SK-N-SH (cell line): ENCODE measurements around the gene MAST4. TPM values are rescaled to one million over a fixed set of nuclear protein-coding genes. Genes with fewer than 3 reads are reported as not detected.

Source experiments
- CTCF ChIA-PET: fragments of 300-600, 350-600 bp; formaldehyde crosslinking; extraction: SDS; loops from one replicate; lab custom pipeline; 2021; lab: Yijun Ruan, JAX
- POLR2A ChIA-PET: fragments of 350-600 bp; sonication (Branson Sonifier 250); formaldehyde crosslinking; extraction: SDS; loops from one replicate; lab custom pipeline; 2020; ENCODE audit warnings: antibody characterized with exemption, inconsistent platforms; lab: Yijun Ruan, JAX
- DNase-seq: peaks from one replicate; pipeline ENCODE4 v3.0.0; 2012
- H2AFZ ChIP-seq: fragments of 200-600 bp; sonication (generic); 2 replicates; pipeline ENCODE4 v1.8.1; 2016; ENCODE audit warnings: antibody characterized with exemption, mild to moderate bottlenecking, low read depth
- H3F3A ChIP-seq: fragments of 200-600 bp; sonication (generic); replicated peaks from 2 replicates; pipeline ENCODE3; 2016; ENCODE audit warnings: antibody characterized with exemption, mild to moderate bottlenecking; ENCODE audit not compliant: insufficient read depth
- H3K27ac ChIP-seq, 2 experiments: fragments of 200-500 bp in 1 of 2; fragments of 200-600 bp in 1 of 2; sonication (Bioruptor generic) in 1 of 2; sonication (generic), shearing (Covaris generic) in 1 of 2; 2 replicates each; pipeline versions ENCODE4 v1.5.1 to v1.6.1; 2014 to 2016; ENCODE audit warnings: low read depth in 2 of 2, inconsistent platforms in 1 of 2, low read length in 1 of 2, mild to moderate bottlenecking in 1 of 2, mixed read lengths in 1 of 2
- H3K27me3 ChIP-seq: fragments of 200-600 bp; sonication (generic), shearing (Covaris generic); 2 replicates; pipeline ENCODE4 v1.6.1; 2016; ENCODE audit warnings: mixed run types; ENCODE audit not compliant: insufficient read depth
- H3K36me3 ChIP-seq, 2 experiments: fragments of 200-500 bp in 1 of 2; fragments of 200-600 bp in 1 of 2; sonication (Bioruptor generic) in 1 of 2; sonication (generic) in 1 of 2; replicated peaks in 1 of 2; 2 replicates each; pipeline versions ENCODE3 to v1.5.1; 2014 to 2016; ENCODE audit warnings: low read length in 1 of 2, mild to moderate bottlenecking in 1 of 2; ENCODE audit not compliant: insufficient read depth in 2 of 2, control insufficient read depth in 1 of 2
- H3K4me1 ChIP-seq, 2 experiments: fragments of 200-500 bp in 1 of 2; fragments of 200-600 bp in 1 of 2; sonication (Bioruptor generic) in 1 of 2; sonication (generic), shearing (Covaris generic) in 1 of 2; 2 replicates each; pipeline versions ENCODE4 v1.5.1 to v1.6.1; 2014 to 2016; ENCODE audit warnings: low read depth in 1 of 2, low read length in 1 of 2, mixed run types in 1 of 2; ENCODE audit not compliant: insufficient read depth in 2 of 2, control insufficient read depth in 1 of 2
- H3K4me2 ChIP-seq: fragments of 200-600 bp; sonication (generic), shearing (Covaris generic); 2 replicates; pipeline ENCODE4 v1.6.1; 2017; ENCODE audit warnings: mixed run types
- H3K4me3 ChIP-seq, 2 experiments: fragments of 200-500 bp in 1 of 2; fragments of 200-600 bp in 1 of 2; sonication (Bioruptor generic) in 1 of 2; sonication (generic), shearing (Covaris generic) in 1 of 2; 2 replicates each; pipeline versions ENCODE4 v1.5.1 to v1.8.1; 2014 to 2016; ENCODE audit warnings: low read depth in 2 of 2, inconsistent platforms in 1 of 2, low read length in 1 of 2, mild to moderate bottlenecking in 1 of 2, mixed read lengths in 1 of 2, moderate library complexity in 1 of 2
- H3K79me2 ChIP-seq: fragments of 200-600 bp; sonication (generic); 2 replicates; pipeline ENCODE4 v1.8.1; 2017; ENCODE audit warnings: mild to moderate bottlenecking; ENCODE audit not compliant: insufficient read depth
- H3K9ac ChIP-seq: fragments of 200-600 bp; sonication (generic); 2 replicates; pipeline ENCODE4 v1.6.1; 2017; ENCODE audit warnings: mixed run types
- H3K9me2 ChIP-seq: fragments of 200-600 bp; sonication (generic); 2 replicates; pipeline ENCODE4 v1.6.1; 2017; ENCODE audit warnings: mixed run types
- H3K9me3 ChIP-seq: fragments of 200-600 bp; sonication (generic); 2 replicates; pipeline ENCODE4 v1.6.1; 2017; ENCODE audit warnings: mixed run types, mild to moderate bottlenecking, moderate library complexity
- H4K20me1 ChIP-seq: fragments of 200-600 bp; sonication (generic); 2 replicates; pipeline ENCODE4 v1.6.1; 2017; ENCODE audit warnings: mild to moderate bottlenecking, mixed run types; ENCODE audit not compliant: insufficient read depth
- ELF1 ChIP-seq: IDR thresholded peaks from 2 replicates; pipeline ENCODE4 v1.4.0; 2012
- EZH2phosphoT487 ChIP-seq: fragments of 200-600 bp; sonication (generic); IDR thresholded peaks from 2 replicates; pipeline ENCODE4 v1.6.1; 2017; ENCODE audit warnings: low read depth, mixed run types, mild to moderate bottlenecking, antibody characterized with exemption, moderate library complexity, borderline replicate concordance
- FOSL2 ChIP-seq: IDR thresholded peaks from 2 replicates; pipeline ENCODE4 v1.4.0; 2012; ENCODE audit warnings: low read depth, mild to moderate bottlenecking, moderate library complexity, borderline replicate concordance
- FOXJ3 ChIP-seq: sonication (generic); formaldehyde crosslinking; IDR thresholded peaks from 2 replicates; pipeline ENCODE4 v1.5.1; 2020; ENCODE audit warnings: mild to moderate bottlenecking, missing genetic modification reagents
- FOXM1 ChIP-seq: IDR thresholded peaks from 2 replicates; pipeline ENCODE4 v1.4.0; 2012; ENCODE audit warnings: low read depth, mild to moderate bottlenecking
- GABPA ChIP-seq: IDR thresholded peaks from 2 replicates; pipeline ENCODE4 v1.4.0; 2012; ENCODE audit warnings: low read depth, mild to moderate bottlenecking
- IRF3 ChIP-seq: fragments of 150-350 bp; IDR thresholded peaks from 2 replicates; pipeline ENCODE4 v1.6.1; 2016; ENCODE audit warnings: mild to moderate bottlenecking, low read depth, low read length
- JUND ChIP-seq: IDR thresholded peaks from 2 replicates; pipeline ENCODE4 v1.4.0; 2012
- MAX ChIP-seq: IDR thresholded peaks from 2 replicates; pipeline ENCODE4 v1.4.0; 2012; ENCODE audit warnings: low read depth
- MXI1 ChIP-seq: IDR thresholded peaks from 2 replicates; pipeline ENCODE4 v1.6.1; 2012; ENCODE audit warnings: mild to moderate bottlenecking, low read depth, low read length, improper control_type of control experiment
- POLR2AphosphoS5 ChIP-seq: IDR thresholded peaks from 2 replicates; pipeline ENCODE4 v1.6.1; 2012; ENCODE audit warnings: low read depth, low read length
- REST ChIP-seq: IDR thresholded peaks from 2 replicates; pipeline ENCODE4 v1.6.1; 2012; ENCODE audit warnings: mild to moderate bottlenecking, low read depth, low read length, moderate library complexity
- TAF1 ChIP-seq: IDR thresholded peaks from 2 replicates; pipeline ENCODE4 v1.6.1; 2012; ENCODE audit warnings: low read depth, mild to moderate bottlenecking, low read length, moderate library complexity, borderline replicate concordance
- TEAD4 ChIP-seq: IDR thresholded peaks from 2 replicates; pipeline ENCODE4 v1.4.0; 2012; ENCODE audit warnings: mild to moderate bottlenecking, borderline replicate concordance; ENCODE audit not compliant: insufficient read depth
- USF2 ChIP-seq: fragments of 150-350 bp; IDR thresholded peaks from 2 replicates; pipeline ENCODE4 v1.6.1; 2017; ENCODE audit warnings: antibody characterized with exemption, low read length, low read depth, borderline replicate concordance
- YY1 ChIP-seq: IDR thresholded peaks from 2 replicates; pipeline ENCODE4 v1.4.0; 2012; ENCODE audit warnings: low read depth, mild to moderate bottlenecking
- ZBTB33 ChIP-seq: IDR thresholded peaks from 2 replicates; pipeline ENCODE4 v1.4.0; 2012; ENCODE audit warnings: low read depth, borderline replicate concordance
- WGBS: methylation state at CpG from one replicate; pipeline ENCODE4 v1.1.6; 2017; ENCODE audit warnings: low lambda C conversion rate; 5-methylcytosine and 5-hydroxymethylcytosine counted together
- polyA plus RNA-seq, 3 experiments: library from polyadenylated mRNA; depleted of rRNA; stranded (reverse); fragments of >200 nt; gene quantifications; 2 replicates each; pipeline ENCODE4 v1.2.3, GENCODE V29; 2012

Gene MAST4
- polyA plus RNA-seq, 1 of the 3 experiments (the other 2 are of a cell fraction): 2.2 TPM

GRCh38 chr5:66839636-66840185 is 243.5 kb downstream of the MAST4 start:
- Histone ChIP-seq H3K79me2 (no peaks in the 10 kb centered on the region), H3K36me3 (no peaks in the 10 kb centered on the region), H3F3A (no peaks in the 10 kb centered on the region), H4K20me1 (no peaks in the 10 kb centered on the region), H3K4me1 (peaks cover 0 to 2% of the 10 kb centered on the region in 2 experiments; a peak in 2 of 4 replicates), H3K4me3 (no peak overlapping the region), H2AFZ (no peak overlapping the region), H3K9me2 (no peaks in the 10 kb centered on the region), H3K27ac (no peak overlapping the region), H3K27me3 (no peaks in the 10 kb centered on the region), H3K4me2 (no peak overlapping the region), H3K9me3 (no peaks in the 10 kb centered on the region), H3K9ac (no peak overlapping the region)
- WGBS: 71% methylated on average over 3 of the region's 3 CpGs
- no peak for DNase-seq
- CTCF ChIA-PET: interaction anchor here (0.6 to 2.1 kb wide), 5 partner anchors 9 to 317 kb away, joined by 3 to 11 read pairs (median 6); no protein-coding TSS in a partner anchor
- TF ChIP-seq EZH2phosphoT487 (no peak), MAX (no peak), FOXM1 (no peak), GABPA (no peak), TAF1 (no peak), MXI1 (no peak), YY1 (no peak), USF2 (no peak), FOSL2 (no peak), TEAD4 (no peak), ELF1 (no peak), POLR2AphosphoS5 (no peak), ZBTB33 (no peak)
- POLR2A ChIA-PET: no interaction called here

- 36% methylated on average over 2 of the region's 2 CpGs for WGBS
- no peak overlapping the region for H3K4me2 ChIP-seq
- peaks cover 0 to 2% of the 10 kb centered on the region in 2 experiments; a peak in 2 of 4 replicates for H3K4me1 ChIP-seq
- H3K79me2 ChIP-seq: no peaks in the 10 kb centered on the region
- H3F3A ChIP-seq: no peaks in the 10 kb centered on the region
- no peaks in the 10 kb centered on the region for H3K27me3 ChIP-seq
- no peak overlapping the region for H3K4me3 ChIP-seq
- no peaks in the 10 kb centered on the region for H3K36me3 ChIP-seq
- ChIA-PET POLR2A (no interaction called here), CTCF (interaction anchor here (0.8 to 2.1 kb wide), 4 partner anchors 8 to 309 kb away, joined by 4 to 11 read pairs (median 6); no protein-coding TSS in a partner anchor)
- no peaks in the 10 kb centered on the region for H3K9me3 ChIP-seq
- no peak for DNase-seq
- no peak overlapping the region for H3K27ac ChIP-seq
- no peak overlapping the region for H2AFZ ChIP-seq
- no peak overlapping the region for H3K9ac ChIP-seq
- H4K20me1 ChIP-seq: no peaks in the 10 kb centered on the region
- no peaks in the 10 kb centered on the region for H3K9me2 ChIP-seq
- TF ChIP-seq REST (no peak), FOXJ3 (CRISPR knock-in tag) (no peak), IRF3 (no peak), JUND (no peak), MXI1 (no peak), ZBTB33 (no peak)
These were observed 244.4 kb downstream of the MAST4 start for GRCh38 chr5:66840511-66841013.
